Immature natural killer cell (primary cell): ENCODE measurements around the gene ZDHHC8. TPM values are rescaled to one million over a fixed set of nuclear protein-coding genes. Genes with fewer than 3 reads are reported as not detected.

Experiments used
- DNase-seq, 3 donors: peaks; one replicate each; pipeline ENCODE4 v3.0.0; 2022; ENCODE audit warnings: mixed read lengths in 1 of 3
- H3K27ac Mint-ChIP-seq, 6 donors: one replicate each; pipeline ENCODE4 v1.8.0; 2020; ENCODE audit warnings: mixed read lengths in 6 of 6, mild to moderate bottlenecking in 5 of 6, inconsistent platforms in 4 of 6, moderate library complexity in 3 of 6
- H3K27me3 Mint-ChIP-seq, 3 donors: one replicate each; pipeline ENCODE4 v1.8.0; 2020 to 2021; ENCODE audit warnings: low read depth in 3 of 3, mild to moderate bottlenecking in 3 of 3, mixed read lengths in 3 of 3, moderate library complexity in 3 of 3, inconsistent platforms in 1 of 3
- H3K36me3 Mint-ChIP-seq, 3 donors: one replicate each; pipeline ENCODE4 v1.8.0; 2020; ENCODE audit warnings: mixed read lengths in 3 of 3, inconsistent platforms in 2 of 3, mild to moderate bottlenecking in 2 of 3
- H3K4me1 Mint-ChIP-seq, 2 donors: one replicate each; pipeline ENCODE4 v1.8.0; 2020; ENCODE audit warnings: inconsistent platforms in 2 of 2, mild to moderate bottlenecking in 2 of 2, mixed read lengths in 2 of 2, moderate library complexity in 1 of 2
- H3K4me3 Mint-ChIP-seq, 5 donors: one replicate each; pipeline ENCODE4 v1.8.0; 2020; ENCODE audit warnings: mild to moderate bottlenecking in 5 of 5, mixed read lengths in 5 of 5, inconsistent platforms in 3 of 5, moderate library complexity in 3 of 5
- H3K9me3 Mint-ChIP-seq, 6 donors: one replicate each; pipeline ENCODE4 v1.8.0; 2020; ENCODE audit warnings: mild to moderate bottlenecking in 6 of 6, mixed read lengths in 6 of 6, inconsistent platforms in 4 of 6, moderate library complexity in 3 of 6
- polyA plus RNA-seq, 3 donors: library from polyadenylated mRNA; unstranded; fragments of 300-500 nt; fragmentation: Illumina TruSeq; gene quantifications; one replicate each; pipeline ENCODE4 v1.2.3, GENCODE V29; 2021

The ZDHHC8 gene
- polyA plus RNA-seq, 3 donors from 2014 or later, result 0.54 to 3.7 (median 0.79) TPM

DNA sequence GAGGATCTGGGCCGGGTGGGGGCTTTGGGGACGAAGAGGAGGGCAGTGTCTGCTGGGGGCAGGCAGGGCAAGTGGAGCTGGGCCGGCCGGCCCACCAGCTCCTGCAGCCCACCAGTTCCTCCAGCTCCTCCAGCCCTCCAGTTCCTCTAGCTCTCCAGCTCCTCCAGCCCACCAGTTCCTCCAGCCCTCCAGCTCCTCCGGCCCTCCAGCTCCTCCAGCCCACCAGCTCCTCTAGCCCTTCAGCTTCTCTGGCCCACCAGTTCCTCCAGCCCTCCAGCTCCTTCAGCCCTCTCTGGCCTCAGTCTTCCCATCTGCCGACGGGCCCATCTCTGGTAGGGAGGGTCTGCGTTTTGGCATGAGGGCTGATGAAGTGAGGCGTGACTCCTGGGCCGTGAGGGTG is 28.4 kb downstream of the ZDHHC8 start:
- no peak for DNase-seq
- Mint-ChIP-seq H3K4me1 (peaks cover 0 to 4% of the 10 kb centered on the region in 2 donors), H3K27ac (no peak overlapping the region), H3K27me3 (peaks cover 8 to 18% (median 11%) of the 10 kb centered on the region in 3 donors), H3K4me3 (no peak overlapping the region), H3K9me3 (peaks cover 0 to 3% (median 0%) of the 10 kb centered on the region in 6 donors), H3K36me3 (no peaks in the 10 kb centered on the region)

DNA sequence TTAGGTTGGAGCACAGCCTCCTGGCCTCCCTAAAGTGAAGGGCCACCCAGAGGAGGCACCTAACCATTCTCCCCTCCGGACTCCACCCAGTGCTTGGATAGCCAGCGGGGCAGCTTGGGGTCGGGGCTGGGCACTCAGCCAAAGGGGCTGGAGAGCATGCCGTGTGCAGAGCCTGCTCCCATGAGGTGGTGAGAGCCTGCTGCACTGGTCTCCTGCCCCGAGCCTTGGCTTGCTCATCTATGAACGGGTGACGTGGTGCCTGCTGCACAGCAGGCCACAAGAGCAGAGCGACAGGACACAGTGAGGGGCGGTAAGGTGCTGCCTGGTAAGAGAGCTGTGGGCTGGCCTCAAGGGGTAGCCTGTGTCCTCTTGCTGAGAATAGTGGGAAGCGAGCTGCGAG is 33.3 kb downstream of the ZDHHC8 start:
- Mint-ChIP-seq H3K4me3 (no peak overlapping the region), H3K27me3 (peaks cover 5 to 12% (median 7%) of the 10 kb centered on the region in 3 donors), H3K4me1 (peaks cover 0 to 2% of the 10 kb centered on the region in 2 donors), H3K27ac (no peak overlapping the region), H3K9me3 (peaks cover 0 to 3% (median 0%) of the 10 kb centered on the region in 6 donors), H3K36me3 (no peaks in the 10 kb centered on the region)
- DNase-seq, result no peak

DNA sequence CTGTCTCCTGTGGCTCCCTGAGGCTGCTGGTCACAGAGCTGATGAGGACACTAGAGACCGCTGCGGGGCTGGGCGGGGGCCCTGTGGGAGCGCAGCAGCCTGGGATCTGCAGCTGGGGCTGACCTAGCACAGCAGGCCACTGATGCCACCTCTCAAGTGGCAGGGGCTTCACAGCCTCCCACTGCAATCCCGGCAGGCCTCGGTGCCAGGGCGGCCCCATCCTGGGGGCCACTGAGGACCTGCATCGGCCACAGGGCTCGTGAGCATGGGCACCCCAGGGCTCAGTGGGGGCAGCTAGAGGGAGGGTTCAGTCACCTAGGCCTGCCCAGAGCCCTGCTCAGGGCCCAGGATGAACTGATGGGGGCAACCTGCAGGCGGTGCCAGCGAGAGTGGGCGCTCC is 33.8 kb downstream of the ZDHHC8 start:
- no peaks in the 10 kb centered on the region for H3K36me3 Mint-ChIP-seq
- H3K27ac Mint-ChIP-seq, result no peak overlapping the region
- no peak for DNase-seq
- no peak overlapping the region for H3K4me3 Mint-ChIP-seq
- peaks cover 5 to 11% (median 7%) of the 10 kb centered on the region in 3 donors for H3K27me3 Mint-ChIP-seq
- peaks cover 0 to 3% (median 0%) of the 10 kb centered on the region in 6 donors for H3K9me3 Mint-ChIP-seq
- peaks cover 0 to 2% of the 10 kb centered on the region in 2 donors for H3K4me1 Mint-ChIP-seq

DNA sequence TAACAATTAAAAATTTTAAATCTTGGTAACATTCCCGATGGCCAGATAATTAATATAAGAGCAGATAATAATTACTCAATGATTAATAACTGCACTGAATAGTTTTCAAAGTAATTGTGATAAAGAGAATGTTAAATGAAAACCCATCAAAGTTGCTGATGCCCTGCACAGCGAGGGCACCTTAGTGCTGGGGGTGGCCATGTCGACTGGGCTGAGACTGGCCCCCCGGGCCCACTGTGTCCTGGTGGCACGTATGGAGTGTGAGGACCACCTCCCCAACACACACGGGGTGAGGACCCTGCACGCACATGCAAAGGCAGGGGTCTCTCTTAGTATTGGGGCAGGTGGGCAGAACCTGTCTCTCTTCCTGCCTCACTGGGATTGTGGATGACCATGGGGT is 34.3 kb downstream of the ZDHHC8 start:
- Mint-ChIP-seq H3K36me3 (no peaks in the 10 kb centered on the region), H3K27ac (no peak overlapping the region), H3K4me3 (no peak overlapping the region), H3K27me3 (peaks cover 5 to 11% (median 7%) of the 10 kb centered on the region in 3 donors), H3K9me3 (peaks cover 0 to 3% (median 0%) of the 10 kb centered on the region in 6 donors), H3K4me1 (peaks cover 0 to 2% of the 10 kb centered on the region in 2 donors)
- DNase-seq, result no peak

DNA sequence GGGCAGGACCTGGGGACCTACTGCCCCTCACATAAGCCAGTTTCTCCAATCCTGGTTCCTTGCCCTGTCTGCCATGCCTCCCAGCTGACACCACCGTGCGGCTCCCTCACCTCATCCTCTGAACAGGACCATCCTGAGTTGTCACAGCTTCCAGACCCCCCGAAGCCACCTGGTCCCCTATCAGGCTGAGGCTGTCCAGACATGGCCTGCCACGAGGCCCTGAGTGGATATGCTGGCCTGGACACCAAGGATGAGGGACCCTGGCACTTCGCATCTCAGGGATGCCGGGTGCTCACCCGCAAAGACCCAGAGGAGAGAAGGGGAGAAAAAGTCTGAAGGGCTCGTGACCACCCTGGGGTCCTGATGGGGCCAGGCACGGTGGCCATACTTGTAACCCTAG is 35.1 kb downstream of the ZDHHC8 start:
- no peak overlapping the region for H3K27ac Mint-ChIP-seq
- peaks cover 0 to 3% (median 0%) of the 10 kb centered on the region in 6 donors for H3K9me3 Mint-ChIP-seq
- peaks cover 5 to 11% (median 7%) of the 10 kb centered on the region in 3 donors for H3K27me3 Mint-ChIP-seq
- H3K36me3 Mint-ChIP-seq, result no peaks in the 10 kb centered on the region
- DNase-seq, result no peak
- peaks cover 0 to 2% of the 10 kb centered on the region in 2 donors for H3K4me1 Mint-ChIP-seq
- H3K4me3 Mint-ChIP-seq, result no peak overlapping the region

DNA sequence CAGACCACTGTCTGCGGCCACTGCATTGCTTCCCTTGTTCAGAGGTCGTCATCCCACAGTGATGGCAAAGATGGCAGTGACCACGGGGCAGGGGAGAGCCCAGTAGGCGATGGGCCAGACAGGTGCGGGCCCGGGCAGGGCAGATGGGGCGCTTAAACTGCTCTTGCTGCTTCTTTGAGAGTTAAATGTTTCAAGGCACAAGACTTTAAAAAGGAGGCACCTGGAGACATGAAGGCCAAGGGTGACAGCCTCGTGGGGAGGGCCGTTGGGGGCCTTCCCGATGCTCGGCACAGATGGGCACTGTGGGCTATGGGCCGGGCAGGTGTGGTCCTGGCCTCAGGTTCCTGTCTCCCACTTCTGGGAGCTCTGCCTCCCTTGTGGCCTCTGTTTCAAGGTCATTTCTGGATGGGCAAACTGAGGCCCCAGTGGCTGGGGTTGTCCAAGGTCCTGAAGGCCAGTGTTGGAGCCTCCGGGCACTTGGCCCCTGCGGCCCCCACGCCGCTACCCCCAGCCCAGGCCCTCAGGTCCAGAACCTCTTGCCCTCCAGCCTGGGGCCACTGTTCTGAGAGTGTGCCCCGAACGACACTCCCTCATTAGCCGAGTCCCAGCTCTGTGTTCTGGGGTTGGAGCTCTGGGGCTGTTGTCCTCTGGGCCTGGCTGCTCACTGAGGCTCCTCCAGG is 36.2 kb downstream of the ZDHHC8 start:
- H3K4me3 Mint-ChIP-seq, result no peak overlapping the region
- H3K27ac Mint-ChIP-seq, result no peak overlapping the region
- peaks cover 7 to 11% (median 7%) of the 10 kb centered on the region in 3 donors for H3K27me3 Mint-ChIP-seq
- peaks cover 0 to 2% of the 10 kb centered on the region in 2 donors for H3K4me1 Mint-ChIP-seq
- no peak for DNase-seq
- H3K9me3 Mint-ChIP-seq, result peaks cover 0 to 3% (median 0%) of the 10 kb centered on the region in 6 donors
- no peaks in the 10 kb centered on the region for H3K36me3 Mint-ChIP-seq

DNA sequence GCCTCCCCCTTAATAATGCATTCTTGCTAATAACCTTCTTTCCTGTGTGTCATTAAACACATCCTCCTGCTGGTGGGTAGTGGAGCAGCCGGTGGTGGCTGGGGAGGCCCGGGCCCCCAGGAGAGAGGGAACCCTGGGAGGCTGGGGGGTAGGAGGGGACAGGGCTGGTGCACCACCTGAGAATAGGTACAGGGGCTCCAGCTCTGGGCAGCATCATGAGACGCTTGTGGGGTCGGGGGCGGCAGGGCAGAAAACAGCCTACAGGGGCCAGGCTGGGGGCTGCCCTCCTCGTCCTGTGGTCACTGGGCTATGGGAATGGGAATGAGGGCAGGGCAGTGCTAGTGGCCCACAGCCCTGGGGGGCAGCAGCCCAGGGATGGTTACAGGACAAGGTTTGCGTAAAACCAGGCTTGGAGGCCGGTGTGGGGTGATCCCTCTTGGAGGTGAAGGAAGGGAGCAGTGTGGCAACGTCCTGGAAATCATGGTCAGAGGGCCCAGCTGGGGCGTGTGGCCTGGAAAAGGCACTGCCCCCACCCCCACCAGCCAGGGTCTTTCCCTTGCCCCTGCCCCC is 37.7 kb downstream of the ZDHHC8 start:
- no peak for DNase-seq
- H3K4me3 Mint-ChIP-seq, result no peak overlapping the region
- H3K27ac Mint-ChIP-seq, result no peak overlapping the region
- H3K27me3 Mint-ChIP-seq, result peaks cover 3 to 7% (median 5%) of the 10 kb centered on the region in 3 donors
- peaks cover 0 to under 1% (median 0%) of the 10 kb centered on the region in 6 donors for H3K9me3 Mint-ChIP-seq
- no peaks in the 10 kb centered on the region for H3K36me3 Mint-ChIP-seq
- peaks cover 0 to under 1% of the 10 kb centered on the region in 2 donors for H3K4me1 Mint-ChIP-seq

DNA sequence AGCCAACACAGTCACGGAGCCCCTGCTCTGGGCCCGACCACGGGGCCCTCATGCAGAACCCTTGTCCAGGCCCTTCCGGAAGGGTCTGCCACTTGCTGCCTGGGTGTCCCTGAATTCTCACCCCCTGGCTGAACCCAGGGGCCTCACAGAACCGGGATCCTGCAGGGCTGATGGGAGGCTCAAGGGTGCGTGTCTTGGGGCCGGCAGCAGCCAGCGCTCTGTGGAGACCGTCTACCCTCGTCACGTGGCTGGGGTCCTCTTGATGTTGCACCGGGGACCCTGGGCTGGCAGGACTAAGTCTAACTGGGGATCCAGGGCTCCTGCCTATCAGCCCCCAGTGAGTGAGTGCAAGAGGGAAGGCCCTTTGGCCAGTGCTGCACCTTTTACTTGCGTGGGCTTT is 38.6 kb downstream of the ZDHHC8 start:
- H3K4me3 Mint-ChIP-seq, result no peak overlapping the region
- no peak for DNase-seq
- no peaks in the 10 kb centered on the region for H3K4me1 Mint-ChIP-seq
- peaks cover 0 to 7% (median 4%) of the 10 kb centered on the region in 3 donors for H3K27me3 Mint-ChIP-seq
- H3K27ac Mint-ChIP-seq, result no peak overlapping the region
- no peaks in the 10 kb centered on the region for H3K9me3 Mint-ChIP-seq
- no peaks in the 10 kb centered on the region for H3K36me3 Mint-ChIP-seq

DNA sequence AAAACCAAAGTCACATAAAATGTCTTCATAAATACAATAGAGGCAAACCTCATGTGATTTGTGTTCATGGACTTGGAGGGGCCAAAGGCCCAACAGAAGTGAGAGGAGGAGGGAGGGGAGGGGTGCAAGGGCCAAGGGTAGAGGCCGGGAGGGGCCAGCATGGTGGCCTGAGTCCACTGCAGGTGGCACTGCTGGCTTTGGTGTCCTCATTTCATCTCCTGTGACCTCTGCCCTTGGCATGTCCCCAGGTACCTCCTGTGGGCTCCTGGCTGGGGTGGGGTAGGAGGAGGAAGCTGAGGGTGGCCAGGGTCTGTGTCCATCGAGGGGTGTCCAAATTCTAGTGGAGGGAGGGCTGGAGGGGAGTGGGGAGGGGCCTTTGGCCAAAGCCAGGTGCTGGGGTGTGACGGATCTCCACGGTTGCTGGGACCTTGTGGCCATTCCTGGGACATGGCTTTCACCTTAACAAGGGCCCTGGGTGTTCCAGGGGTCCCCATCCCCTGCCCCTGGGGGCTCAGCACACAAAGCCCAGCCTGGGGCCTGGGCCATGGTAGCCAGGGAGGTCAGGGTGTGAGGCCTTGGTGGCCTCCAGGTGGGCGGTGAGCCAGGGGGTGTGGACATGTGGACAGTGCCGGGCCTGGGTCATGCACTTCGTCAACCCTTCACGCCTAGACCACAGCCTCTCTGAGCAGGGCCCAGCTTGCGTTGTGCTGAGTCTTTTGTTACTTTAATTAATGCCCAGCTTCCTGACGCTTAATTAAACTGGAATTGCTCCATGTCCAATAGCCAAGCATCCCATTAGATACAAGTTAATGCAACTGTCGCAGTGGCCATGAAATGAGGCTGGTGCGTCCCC is 39.9 kb downstream of the ZDHHC8 start:
- Mint-ChIP-seq H3K9me3 (no peaks in the 10 kb centered on the region), H3K4me3 (no peak overlapping the region), H3K4me1 (no peaks in the 10 kb centered on the region), H3K36me3 (no peaks in the 10 kb centered on the region), H3K27me3 (peaks cover 0 to 9% (median 2%) of the 10 kb centered on the region in 3 donors), H3K27ac (no peak overlapping the region)
- DNase-seq, result no peak

DNA sequence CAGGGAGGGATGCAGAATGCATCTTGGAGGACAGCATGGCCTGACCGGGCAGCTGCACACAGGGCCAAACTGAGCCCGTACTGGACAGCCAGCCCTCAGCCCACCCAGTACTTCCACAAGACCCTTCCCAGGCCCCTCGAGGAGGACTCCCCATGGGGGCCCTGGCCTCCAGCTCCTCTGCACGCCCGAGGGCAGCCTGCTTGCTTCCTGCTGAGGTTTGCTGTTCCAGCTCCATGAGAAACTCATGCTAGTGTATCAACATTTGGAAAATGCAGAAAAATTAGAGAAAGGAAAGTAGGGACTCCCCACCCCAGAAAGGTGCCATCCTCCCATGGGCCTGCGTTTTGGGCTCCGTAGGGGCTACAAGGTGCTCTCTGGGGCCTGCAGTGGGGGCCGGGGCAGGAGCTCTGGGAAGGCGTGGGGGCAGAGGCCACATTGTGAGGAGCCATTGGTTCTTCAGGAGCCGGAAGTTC is 40.6 kb downstream of the ZDHHC8 start:
- Mint-ChIP-seq H3K9me3 (no peaks in the 10 kb centered on the region), H3K27ac (no peak overlapping the region), H3K4me1 (no peaks in the 10 kb centered on the region), H3K36me3 (no peaks in the 10 kb centered on the region), H3K4me3 (no peak overlapping the region), H3K27me3 (peaks cover 0 to 9% (median 2%) of the 10 kb centered on the region in 3 donors)
- DNase-seq, result no peak

DNA sequence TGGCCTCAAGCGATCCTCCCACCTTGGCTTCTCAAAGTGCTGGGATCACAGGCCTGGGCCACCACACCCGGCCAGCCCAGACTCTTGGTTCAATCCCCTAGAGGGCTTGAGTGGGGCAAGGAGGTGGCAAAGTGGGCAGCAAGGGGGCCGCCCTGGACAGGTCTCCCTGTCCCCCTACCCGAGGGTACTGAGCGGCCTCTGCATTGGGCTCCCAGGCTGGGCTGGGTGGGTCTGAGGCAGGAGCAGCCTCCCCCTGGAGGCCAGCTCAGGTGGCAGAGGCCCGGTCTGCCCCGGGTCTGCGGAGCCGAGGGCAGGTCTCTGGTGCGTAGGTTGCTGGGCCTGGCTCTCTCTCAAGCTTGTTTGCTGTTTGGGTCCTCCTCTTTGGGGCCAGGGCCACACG is 41.6 kb downstream of the ZDHHC8 start:
- Mint-ChIP-seq H3K36me3 (no peaks in the 10 kb centered on the region), H3K9me3 (no peaks in the 10 kb centered on the region), H3K4me3 (no peak overlapping the region), H3K27ac (no peak overlapping the region), H3K4me1 (no peaks in the 10 kb centered on the region), H3K27me3 (peaks cover 0 to 9% (median 0%) of the 10 kb centered on the region in 3 donors)
- DNase-seq, result no peak

DNA sequence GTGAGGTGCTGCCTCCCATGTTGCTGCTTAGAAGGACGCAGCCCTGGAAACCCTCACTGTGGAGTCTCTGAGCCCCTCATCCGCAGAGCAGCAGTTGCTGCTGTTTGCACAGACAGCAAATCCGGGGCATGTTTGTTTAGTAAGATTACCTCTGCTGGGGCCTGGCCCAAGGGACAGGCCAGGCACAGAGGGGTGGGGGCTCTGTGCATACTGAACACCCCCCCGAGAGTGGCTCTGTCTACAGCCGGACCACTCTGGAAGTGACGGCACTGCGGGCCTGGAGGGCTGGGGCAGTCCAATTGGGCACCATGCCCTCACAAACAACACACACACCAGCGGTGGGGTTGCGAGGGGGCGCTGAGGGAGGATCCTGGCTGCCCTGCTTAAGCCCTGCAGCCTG is 42.2 kb downstream of the ZDHHC8 start:
- Mint-ChIP-seq H3K36me3 (no peaks in the 10 kb centered on the region), H3K9me3 (no peaks in the 10 kb centered on the region), H3K27me3 (peaks cover 0 to 9% (median 0%) of the 10 kb centered on the region in 3 donors), H3K4me3 (no peak overlapping the region), H3K27ac (no peak overlapping the region), H3K4me1 (no peaks in the 10 kb centered on the region)
- no peak for DNase-seq

DNA sequence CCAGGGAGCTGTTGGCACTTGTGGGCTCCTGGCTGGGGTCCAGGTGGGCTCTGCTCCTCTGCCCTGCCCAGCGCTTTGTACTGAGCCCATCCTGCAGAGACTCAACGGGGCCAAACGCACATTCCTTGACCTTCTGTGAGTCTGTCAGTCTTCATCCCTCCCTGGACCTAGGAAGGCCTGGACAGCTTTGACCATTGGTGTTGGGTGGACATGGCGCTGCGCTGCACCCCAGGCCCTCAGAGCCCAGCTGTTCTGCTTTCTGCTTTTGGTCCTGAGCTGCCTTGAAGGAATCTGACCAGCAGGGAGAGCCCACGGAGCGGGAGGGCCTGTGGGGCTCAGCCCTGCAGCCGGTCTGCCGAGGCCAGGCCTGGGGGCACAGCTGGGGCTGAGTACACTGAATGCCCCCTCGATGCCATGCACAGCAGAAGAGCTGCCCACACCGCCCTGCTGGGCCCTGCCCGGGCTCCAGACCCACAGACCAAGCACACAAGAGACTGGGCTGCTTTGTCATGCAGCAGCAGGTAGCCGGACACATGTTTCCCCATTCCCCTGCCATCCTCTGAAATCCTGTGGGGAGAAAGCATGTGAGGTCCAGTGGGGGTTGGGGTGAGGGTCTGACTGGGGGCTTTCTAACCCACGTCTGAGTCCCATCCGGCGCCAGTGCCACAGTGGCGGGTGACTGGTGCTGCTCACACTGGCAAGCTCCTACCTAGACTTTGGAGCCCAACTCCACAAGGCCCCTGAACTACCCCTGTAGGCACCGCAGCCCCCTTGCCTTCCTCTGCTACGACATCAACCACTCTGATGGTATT is 43.4 kb downstream of the ZDHHC8 start:
- Mint-ChIP-seq H3K27ac (no peak overlapping the region), H3K4me1 (no peaks in the 10 kb centered on the region), H3K9me3 (no peaks in the 10 kb centered on the region), H3K27me3 (peaks cover 0 to 9% (median 0%) of the 10 kb centered on the region in 3 donors), H3K4me3 (no peak overlapping the region), H3K36me3 (no peaks in the 10 kb centered on the region)
- DNase-seq, result no peak
